Erythroblast (primary cell): Measurements from ENCODE around the gene CHRNA5.

Experiments
- GATA1 ChIP-seq: IDR thresholded peaks from 2 replicates; pipeline ENCODE4 v1.6.1; 2011; ENCODE audit warnings: low read depth, mild to moderate bottlenecking, control low read depth, low read length, moderate library complexity
- POLR2A ChIP-seq: IDR thresholded peaks from 2 replicates; pipeline ENCODE4 v1.6.1; 2011; ENCODE audit warnings: mild to moderate bottlenecking, low read length

- TF ChIP-seq POLR2A (no peak), GATA1 (no peak)
Measured at GRCh38 chr15:78633348-78633747, 68.0 kb downstream of the CHRNA5 start.
